Fibroblast of the aortic adventitia (primary cell): ENCODE measurements around the gene JAKMIP3. TPM values are rescaled to one million over a fixed set of nuclear protein-coding genes. Genes with fewer than 3 reads are reported as not detected.

Experiments
- DNase-seq: peaks from one replicate; pipeline ENCODE4 v3.0.0-alpha.2; 2010; ENCODE audit warnings: low read depth
- H3K4me3 ChIP-seq: 2 replicates; pipeline ENCODE4 v1.5.1; 2011; ENCODE audit warnings: low read depth, mild to moderate bottlenecking, control low read depth, low read length, moderate library complexity
- total RNA-seq: library from RNA; depleted of rRNA; stranded (reverse); fragments of >200 nt; gene quantifications from 2 replicates; pipeline ENCODE4 v1.2.3, GENCODE V29; 2012; ENCODE audit warnings: low replicate concordance
- TF ChIP-seq, protein P1 (sequence below): IDR thresholded peaks from 2 replicates; pipeline ENCODE4 v1.5.1; 2011; ENCODE audit warnings: mild to moderate bottlenecking, low read length, control low read depth, inconsistent platforms; ENCODE audit not compliant: insufficient read depth

The JAKMIP3 gene
- total RNA-seq, 1 donor, result 0.09 TPM

DNA sequence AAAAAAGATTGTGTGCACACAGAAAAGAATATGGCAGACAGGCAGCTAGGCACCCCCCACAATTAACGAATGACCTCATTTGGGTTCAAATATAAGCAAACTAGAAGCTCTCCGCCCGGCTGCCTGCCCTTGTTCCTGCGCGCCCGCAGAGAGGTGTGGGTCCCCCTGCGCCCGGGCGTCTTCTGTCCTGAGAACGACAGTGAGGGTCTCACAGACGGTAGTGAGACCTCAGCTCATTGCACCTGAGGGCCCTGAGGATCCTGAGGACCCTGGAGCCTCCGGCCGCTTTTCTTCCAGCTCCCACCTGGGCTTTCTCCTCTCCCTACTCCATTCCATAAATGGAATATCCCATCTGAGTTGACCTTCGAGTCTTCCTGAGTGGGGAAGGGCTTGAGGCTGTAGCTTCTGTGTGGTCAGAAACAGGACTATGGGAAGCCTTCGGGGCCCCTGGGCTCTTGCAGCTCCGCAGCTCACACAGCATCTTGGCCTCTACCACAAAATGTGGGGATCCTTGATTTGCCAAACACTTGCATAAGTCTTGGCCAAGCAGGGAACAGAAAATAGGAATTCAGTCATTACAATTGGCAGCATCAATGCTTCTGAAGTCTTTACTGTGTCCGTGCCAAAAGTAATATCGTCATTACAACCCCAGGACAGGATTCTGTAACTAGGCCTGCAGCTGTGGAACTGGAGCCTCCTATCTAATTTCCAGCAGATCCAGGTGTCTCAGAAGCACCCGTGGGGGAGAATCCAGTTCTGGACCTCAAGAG lies 43.8 kb downstream of the JAKMIP3 start:
- TF ChIP-seq, protein P1, sequence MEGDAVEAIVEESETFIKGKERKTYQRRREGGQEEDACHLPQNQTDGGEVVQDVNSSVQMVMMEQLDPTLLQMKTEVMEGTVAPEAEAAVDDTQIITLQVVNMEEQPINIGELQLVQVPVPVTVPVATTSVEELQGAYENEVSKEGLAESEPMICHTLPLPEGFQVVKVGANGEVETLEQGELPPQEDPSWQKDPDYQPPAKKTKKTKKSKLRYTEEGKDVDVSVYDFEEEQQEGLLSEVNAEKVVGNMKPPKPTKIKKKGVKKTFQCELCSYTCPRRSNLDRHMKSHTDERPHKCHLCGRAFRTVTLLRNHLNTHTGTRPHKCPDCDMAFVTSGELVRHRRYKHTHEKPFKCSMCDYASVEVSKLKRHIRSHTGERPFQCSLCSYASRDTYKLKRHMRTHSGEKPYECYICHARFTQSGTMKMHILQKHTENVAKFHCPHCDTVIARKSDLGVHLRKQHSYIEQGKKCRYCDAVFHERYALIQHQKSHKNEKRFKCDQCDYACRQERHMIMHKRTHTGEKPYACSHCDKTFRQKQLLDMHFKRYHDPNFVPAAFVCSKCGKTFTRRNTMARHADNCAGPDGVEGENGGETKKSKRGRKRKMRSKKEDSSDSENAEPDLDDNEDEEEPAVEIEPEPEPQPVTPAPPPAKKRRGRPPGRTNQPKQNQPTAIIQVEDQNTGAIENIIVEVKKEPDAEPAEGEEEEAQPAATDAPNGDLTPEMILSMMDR, result no peak
- no peak overlapping the region for H3K4me3 ChIP-seq
- peak; percentile 22 for DNase-seq

DNA sequence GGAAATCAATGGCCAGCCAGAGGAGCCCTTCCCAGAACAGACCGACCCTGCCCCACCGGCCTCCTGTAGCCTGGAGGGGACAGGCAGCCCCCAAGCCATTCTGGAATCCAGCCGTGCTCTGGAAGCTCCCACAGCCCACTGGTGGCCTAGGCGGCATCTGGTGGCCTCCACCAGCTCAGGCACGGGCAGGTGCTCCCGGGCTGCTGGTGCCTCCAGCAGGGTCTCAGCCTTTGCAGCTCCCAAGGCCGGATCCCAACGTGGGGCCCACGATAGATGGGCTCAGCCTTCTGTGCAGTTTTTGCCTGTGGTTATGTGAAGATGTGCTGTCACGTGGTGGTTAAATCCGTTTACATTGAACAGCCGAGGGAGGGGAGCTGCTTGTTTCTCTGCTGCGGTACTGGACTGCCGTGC lies 44.4 kb downstream of the JAKMIP3 start:
- TF ChIP-seq, protein P1, result no peak
- no peak overlapping the region for H3K4me3 ChIP-seq
- DNase-seq, result no peak

DNA sequence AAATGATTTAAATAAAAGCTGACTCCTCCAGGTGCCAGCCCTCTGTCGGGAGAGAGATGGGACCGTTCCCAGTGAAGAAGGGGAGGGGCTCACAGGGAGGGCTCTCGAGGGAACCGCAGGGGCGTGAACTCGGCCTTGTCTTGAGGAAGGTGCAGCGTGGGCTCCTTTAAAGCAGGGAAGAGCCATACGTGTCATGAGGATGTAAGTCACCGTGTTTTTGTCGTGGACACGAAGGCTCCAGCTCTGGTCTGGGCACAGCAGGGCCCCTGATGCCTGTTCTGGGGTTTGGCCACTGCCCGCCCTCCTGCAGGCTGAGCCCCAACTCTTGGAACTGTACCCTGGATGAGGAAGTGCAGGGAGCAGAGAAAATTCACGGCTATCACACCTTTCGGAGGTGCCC lies 45.0 kb downstream of the JAKMIP3 start:
- H3K4me3 ChIP-seq, result no peak overlapping the region
- TF ChIP-seq, protein P1, result no peak
- no peak for DNase-seq

DNA sequence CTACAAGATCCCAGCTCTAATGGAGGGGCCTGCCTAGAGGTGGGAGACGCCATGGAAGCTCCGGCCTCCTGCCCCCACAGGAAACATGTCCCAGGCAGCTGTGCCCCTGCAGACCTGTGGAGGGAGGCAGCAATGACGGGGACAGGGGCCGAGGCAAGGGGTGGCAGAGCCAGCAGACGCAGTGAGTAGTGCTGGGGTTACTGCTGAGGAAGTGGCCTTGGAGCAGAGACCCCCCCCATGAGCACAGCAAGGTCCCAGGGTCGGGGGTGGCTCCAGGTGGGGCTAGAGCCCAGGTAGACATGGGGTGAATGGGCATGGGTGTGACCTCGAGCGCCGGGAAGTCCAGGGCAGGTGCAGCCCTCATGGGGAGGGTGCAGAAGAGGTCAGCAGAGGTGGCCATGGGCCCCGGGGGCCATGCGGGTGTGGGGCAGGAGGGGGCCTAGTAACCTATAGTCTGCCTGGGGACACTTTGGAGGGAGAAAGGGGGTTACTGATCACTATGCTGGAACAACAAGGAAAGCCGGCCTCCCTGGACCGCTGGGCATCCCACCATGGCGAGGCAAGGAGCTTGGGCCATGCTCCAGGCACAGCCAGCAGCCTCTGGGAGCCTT lies 45.5 kb downstream of the JAKMIP3 start:
- TF ChIP-seq, protein P1, result no peak
- H3K4me3 ChIP-seq, result no peak overlapping the region
- DNase-seq, result no peak

DNA sequence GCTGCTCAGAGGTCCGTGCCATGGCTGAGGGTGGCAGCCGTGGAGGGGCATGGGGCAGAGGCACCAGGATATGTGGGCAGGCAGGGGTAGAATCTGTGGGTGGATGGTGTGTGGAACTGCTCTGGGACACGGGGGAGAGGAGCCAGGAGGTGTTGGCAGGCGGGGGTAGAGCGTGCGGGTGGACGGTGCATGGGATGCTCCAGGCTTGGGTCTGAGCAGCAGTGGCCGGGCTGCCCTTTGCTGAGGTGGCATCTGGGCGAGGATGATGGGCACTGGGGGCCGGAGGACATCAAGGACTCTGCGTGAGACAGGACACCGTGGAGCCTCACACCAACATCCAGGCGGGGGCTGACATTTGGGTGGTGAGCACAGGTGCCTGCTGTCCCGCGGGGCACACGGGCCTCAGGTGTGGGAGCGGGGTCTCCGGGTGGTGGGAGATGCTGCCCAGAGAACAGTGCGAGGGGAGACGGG lies 46.2 kb downstream of the JAKMIP3 start:
- no peak for DNase-seq
- no peak overlapping the region for H3K4me3 ChIP-seq
- TF ChIP-seq, protein P1, result no peak

DNA sequence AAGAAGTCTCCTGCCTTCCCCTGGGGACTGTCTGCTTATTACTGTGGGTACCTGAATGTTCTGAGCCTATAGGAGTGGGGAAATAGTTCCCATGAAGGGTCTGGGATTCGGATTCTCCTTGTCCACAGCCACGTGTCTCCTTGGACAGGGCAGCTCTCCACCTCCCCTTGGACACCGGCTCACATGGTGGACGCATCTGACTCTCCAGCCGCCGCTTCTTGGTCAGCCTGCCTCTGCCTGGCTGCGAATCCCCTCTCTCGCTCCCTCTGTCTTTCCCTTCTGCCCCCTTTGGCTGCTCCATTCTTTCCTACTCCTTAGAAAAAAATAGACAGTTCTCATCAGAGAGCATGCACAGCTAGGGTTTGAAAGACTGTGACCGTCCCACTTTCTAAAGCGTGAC lies 46.9 kb downstream of the JAKMIP3 start:
- no peak overlapping the region for H3K4me3 ChIP-seq
- TF ChIP-seq, protein P1, result no peak
- DNase-seq, result no peak
